Neural cell (in vitro differentiated cells): Measurements from ENCODE around the gene PDE4D. TPM values are rescaled to one million over a fixed set of nuclear protein-coding genes. Genes with fewer than 3 reads are reported as not detected.

Experiments used
- H2AFZ ChIP-seq: fragments of 200-600, 300-800 bp; sonication (generic), shearing (Covaris generic); 2 replicates; pipeline ENCODE4 v1.6.0; 2014; ENCODE audit warnings: low read depth, mild to moderate bottlenecking, antibody characterized with exemption, low read length, moderate library complexity
- H3F3A ChIP-seq: fragments of 200-600 bp; shearing (Covaris generic); 2 replicates; pipeline ENCODE4 v1.6.1; 2016; ENCODE audit warnings: mild to moderate bottlenecking, moderate library complexity, mixed read lengths, antibody characterized with exemption, low read length; ENCODE audit not compliant: insufficient read depth, poor library complexity, severe bottlenecking
- H3K27ac ChIP-seq: fragments of 200-600, 300-800 bp; sonication (generic), shearing (Covaris generic); 2 replicates; pipeline ENCODE4 v1.5.1; 2014; ENCODE audit warnings: mild to moderate bottlenecking, low read length, moderate library complexity
- H3K27me3 ChIP-seq: fragments of 300-800, 200-600 bp; sonication (generic), shearing (Covaris generic); 2 replicates; pipeline ENCODE4 v1.6.0; 2014; ENCODE audit warnings: mild to moderate bottlenecking, low read depth, low read length, moderate library complexity; ENCODE audit not compliant: insufficient read depth
- H3K36me3 ChIP-seq: fragments of 300-800, 200-600 bp; sonication (generic), shearing (Covaris generic); 2 replicates; pipeline ENCODE4 v1.5.1; 2014; ENCODE audit warnings: mild to moderate bottlenecking, antibody characterized with exemption, low read length, moderate library complexity; ENCODE audit not compliant: insufficient read depth
- H3K4me2 ChIP-seq: fragments of 300-800, 200-600 bp; sonication (generic), shearing (Covaris generic); 2 replicates; pipeline ENCODE4 v1.6.0; 2014; ENCODE audit warnings: mild to moderate bottlenecking, low read length
- H3K4me3 ChIP-seq: fragments of 300-800, 200-600 bp; sonication (generic), shearing (Covaris generic); 2 replicates; pipeline ENCODE4 v1.5.1; 2014; ENCODE audit warnings: mild to moderate bottlenecking, low read length, moderate library complexity
- H3K79me2 ChIP-seq: fragments of 200-600 bp; shearing (Covaris generic); replicated peaks from 2 replicates; pipeline ENCODE4 v1.6.0; 2014; ENCODE audit warnings: mild to moderate bottlenecking, low read length, moderate library complexity; ENCODE audit not compliant: insufficient read depth
- H3K9ac ChIP-seq: fragments of 300-800, 200-600 bp; sonication (generic), shearing (Covaris generic); 2 replicates; pipeline ENCODE4 v1.6.1; 2016; ENCODE audit warnings: mild to moderate bottlenecking, low read length, mixed read lengths
- H3K9me2 ChIP-seq: fragments of 200-600 bp; shearing (Covaris generic); 2 replicates; pipeline ENCODE4 v1.6.1; 2016; ENCODE audit warnings: mild to moderate bottlenecking, low read length, mixed read lengths; ENCODE audit not compliant: insufficient read depth
- H3K9me3 ChIP-seq: fragments of 200-600, 300-800 bp; sonication (generic), shearing (Covaris generic); 2 replicates; pipeline ENCODE4 v1.6.1; 2016; ENCODE audit warnings: mild to moderate bottlenecking, mixed run types, low read length, moderate library complexity, mixed read lengths
- H4K20me1 ChIP-seq: fragments of 200-600 bp; shearing (Covaris generic); 2 replicates; pipeline ENCODE4 v1.6.1; 2016; ENCODE audit warnings: mild to moderate bottlenecking, mixed run types; ENCODE audit not compliant: insufficient read depth
- CTCF ChIP-seq: fragments of 450-650 bp; IDR thresholded peaks from 2 replicates; pipeline ENCODE4 v1.5.1; 2014; ENCODE audit warnings: antibody characterized with exemption, mild to moderate bottlenecking, moderate library complexity; ENCODE audit not compliant: poor library complexity, severe bottlenecking
- EP300 ChIP-seq: fragments of 450-650 bp; conservative IDR thresholded peaks from 2 replicates; pipeline ENCODE4 v1.6.1; 2014; ENCODE audit warnings: antibody characterized with exemption, mild to moderate bottlenecking, moderate library complexity; ENCODE audit not compliant: poor library complexity, severe bottlenecking
- EZH2 ChIP-seq: fragments of 200-600, 300-800 bp; shearing (Covaris generic), sonication (generic); IDR thresholded peaks from 2 replicates; pipeline ENCODE4 v1.6.1; 2014; ENCODE audit warnings: antibody characterized with exemption, low read length, borderline replicate concordance, mild to moderate bottlenecking; ENCODE audit not compliant: insufficient read depth, poor library complexity, severe bottlenecking
- MXI1 ChIP-seq: fragments of 450-650 bp; conservative IDR thresholded peaks from 2 replicates; pipeline ENCODE4 v1.6.1; 2014; ENCODE audit warnings: antibody characterized with exemption, mild to moderate bottlenecking; ENCODE audit not compliant: poor library complexity, severe bottlenecking
- POLR2AphosphoS5 ChIP-seq: IDR thresholded peaks from 2 replicates; pipeline ENCODE4 v1.6.1; 2012
- RAD21 ChIP-seq: fragments of 450-650 bp; conservative IDR thresholded peaks from 2 replicates; pipeline ENCODE4 v1.6.1; 2014; ENCODE audit warnings: antibody characterized with exemption, mild to moderate bottlenecking, moderate library complexity
- SMC3 ChIP-seq: fragments of 450-650 bp; conservative IDR thresholded peaks from 2 replicates; pipeline ENCODE4 v1.6.1; 2014; ENCODE audit warnings: antibody characterized with exemption, mild to moderate bottlenecking, moderate library complexity; ENCODE audit not compliant: poor library complexity
- TAF1 ChIP-seq: IDR thresholded peaks from 2 replicates; pipeline ENCODE4 v1.6.1; 2012; ENCODE audit warnings: low read depth
- polyA plus RNA-seq: library from polyadenylated mRNA; depleted of rRNA; stranded (reverse); fragments of >200 nt; gene quantifications from 2 replicates; pipeline ENCODE4 v1.2.3, GENCODE V29; 2014
- TF ChIP-seq, protein P1 (sequence below): IDR thresholded peaks from 2 replicates; pipeline ENCODE4 v1.6.1; 2012; ENCODE audit warnings: borderline replicate concordance

PDE4D gene
- polyA plus RNA-seq, 1 donor from 2014 or later, result 42.8 TPM

DNA sequence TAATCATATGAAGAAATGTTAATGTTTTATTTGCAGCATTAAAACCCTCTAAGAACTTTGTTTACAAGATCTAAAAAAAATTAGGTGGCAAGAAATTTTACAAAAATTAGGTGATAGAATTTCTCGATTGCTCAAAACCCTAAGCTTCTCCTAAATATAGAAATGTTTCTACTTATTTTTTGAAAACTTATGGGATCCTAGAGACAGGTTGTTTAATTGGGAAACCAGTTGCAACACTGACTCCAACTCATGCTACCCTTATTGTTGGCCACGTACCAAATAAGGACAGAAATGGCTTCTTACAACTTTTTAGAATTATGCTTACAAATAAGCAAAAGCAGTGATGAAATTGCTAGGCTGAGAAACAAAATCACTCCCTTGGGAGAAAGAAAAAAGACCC lies 531.1 kb downstream of the PDE4D start:
- no peaks in the 10 kb centered on the region for H3K27me3 ChIP-seq
- no peaks in the 10 kb centered on the region for H3F3A ChIP-seq
- H3K79me2 ChIP-seq, result no peaks in the 10 kb centered on the region
- H3K27ac ChIP-seq, result no peak overlapping the region
- H3K36me3 ChIP-seq, result no peaks in the 10 kb centered on the region
- H3K4me2 ChIP-seq, result no peak overlapping the region
- no peak overlapping the region for H3K9ac ChIP-seq
- H4K20me1 ChIP-seq, result no peaks in the 10 kb centered on the region
- H2AFZ ChIP-seq, result no peak overlapping the region
- no peak overlapping the region for H3K4me3 ChIP-seq
- H3K9me3 ChIP-seq, result no peaks in the 10 kb centered on the region
- no peaks in the 10 kb centered on the region for H3K9me2 ChIP-seq
- TF ChIP-seq TAF1, result no peak
- no peak for TF ChIP-seq CTCF
- no peak for TF ChIP-seq SMC3
- TF ChIP-seq, protein P1, sequence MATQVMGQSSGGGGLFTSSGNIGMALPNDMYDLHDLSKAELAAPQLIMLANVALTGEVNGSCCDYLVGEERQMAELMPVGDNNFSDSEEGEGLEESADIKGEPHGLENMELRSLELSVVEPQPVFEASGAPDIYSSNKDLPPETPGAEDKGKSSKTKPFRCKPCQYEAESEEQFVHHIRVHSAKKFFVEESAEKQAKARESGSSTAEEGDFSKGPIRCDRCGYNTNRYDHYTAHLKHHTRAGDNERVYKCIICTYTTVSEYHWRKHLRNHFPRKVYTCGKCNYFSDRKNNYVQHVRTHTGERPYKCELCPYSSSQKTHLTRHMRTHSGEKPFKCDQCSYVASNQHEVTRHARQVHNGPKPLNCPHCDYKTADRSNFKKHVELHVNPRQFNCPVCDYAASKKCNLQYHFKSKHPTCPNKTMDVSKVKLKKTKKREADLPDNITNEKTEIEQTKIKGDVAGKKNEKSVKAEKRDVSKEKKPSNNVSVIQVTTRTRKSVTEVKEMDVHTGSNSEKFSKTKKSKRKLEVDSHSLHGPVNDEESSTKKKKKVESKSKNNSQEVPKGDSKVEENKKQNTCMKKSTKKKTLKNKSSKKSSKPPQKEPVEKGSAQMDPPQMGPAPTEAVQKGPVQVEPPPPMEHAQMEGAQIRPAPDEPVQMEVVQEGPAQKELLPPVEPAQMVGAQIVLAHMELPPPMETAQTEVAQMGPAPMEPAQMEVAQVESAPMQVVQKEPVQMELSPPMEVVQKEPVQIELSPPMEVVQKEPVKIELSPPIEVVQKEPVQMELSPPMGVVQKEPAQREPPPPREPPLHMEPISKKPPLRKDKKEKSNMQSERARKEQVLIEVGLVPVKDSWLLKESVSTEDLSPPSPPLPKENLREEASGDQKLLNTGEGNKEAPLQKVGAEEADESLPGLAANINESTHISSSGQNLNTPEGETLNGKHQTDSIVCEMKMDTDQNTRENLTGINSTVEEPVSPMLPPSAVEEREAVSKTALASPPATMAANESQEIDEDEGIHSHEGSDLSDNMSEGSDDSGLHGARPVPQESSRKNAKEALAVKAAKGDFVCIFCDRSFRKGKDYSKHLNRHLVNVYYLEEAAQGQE, result no peak
- TF ChIP-seq RAD21, result no peak
- TF ChIP-seq EZH2, result no peak
- no peak for TF ChIP-seq POLR2AphosphoS5
- TF ChIP-seq EP300, result no peak
- TF ChIP-seq MXI1, result no peak

GRCh38 chr5:59361454-59361853 lies 532.1 kb downstream of the PDE4D start:
- Histone ChIP-seq H3K4me2 (no peak overlapping the region), H3K36me3 (no peaks in the 10 kb centered on the region), H3K27ac (no peak overlapping the region), H3K27me3 (no peaks in the 10 kb centered on the region), H3K9ac (no peak overlapping the region), H3K4me3 (no peak overlapping the region), H3K79me2 (no peaks in the 10 kb centered on the region), H4K20me1 (no peaks in the 10 kb centered on the region), H2AFZ (no peak overlapping the region), H3K9me2 (no peaks in the 10 kb centered on the region), H3K9me3 (no peaks in the 10 kb centered on the region), H3F3A (no peaks in the 10 kb centered on the region)
- TF ChIP-seq TAF1 (no peak), CTCF (no peak), MXI1 (no peak), POLR2AphosphoS5 (no peak), EZH2 (no peak), SMC3 (no peak), EP300 (no peak), RAD21 (no peak)
- TF ChIP-seq, protein P1, result no peak
